ENCODE data around the gene LYZL4.

LYZL4 gene

GRCh38 chr3:42430781-42431532 lies 20.5 kb upstream of the LYZL4 start:
- in situ Hi-C loops (cut with MboI; ENCODE audit: low sequenced_read_pairs): loop anchor here (10.0 kb wide), 1 partner anchor 176 kb away; no protein-coding TSS in a partner anchor

GRCh38 chr3:42428830-42429229 lies 18.4 kb upstream of the LYZL4 start:
- in situ Hi-C loops (cut with MboI; ENCODE audit: low sequenced_read_pairs): no loop called here

- in situ Hi-C loops (cut with MboI; ENCODE audit: low sequenced_read_pairs): no loop called here
These were observed 15.5 kb upstream of the LYZL4 start for GRCh38 chr3:42425736-42426407.

DNA sequence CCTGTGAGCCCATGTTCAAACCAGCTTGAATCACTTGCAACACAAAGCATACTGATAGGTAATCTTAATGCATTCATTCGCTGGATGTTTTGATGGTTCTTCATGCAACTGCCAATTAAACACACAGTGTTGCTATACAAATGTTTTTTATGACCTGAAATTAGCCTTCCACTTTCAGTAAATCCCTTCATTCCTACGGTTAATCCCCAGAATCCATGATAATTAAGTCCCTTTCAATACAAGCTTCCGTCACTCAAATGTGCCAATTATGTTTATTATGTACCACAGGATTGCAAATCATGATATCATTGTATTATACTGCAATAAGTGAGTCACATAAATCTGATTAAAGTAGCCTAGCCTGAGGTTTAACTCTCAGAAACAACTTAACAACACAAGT lies 14.5 kb upstream of the LYZL4 start:
- in situ Hi-C loops (cut with MboI; ENCODE audit: low sequenced_read_pairs): no loop called here

- in situ Hi-C loops (cut with MboI; ENCODE audit: low sequenced_read_pairs): no loop called here
These were observed 11.7 kb upstream of the LYZL4 start for GRCh38 chr3:42421818-42422796.

- in situ Hi-C loops (cut with MboI; ENCODE audit: low sequenced_read_pairs): no loop called here
These were observed 9.2 kb upstream of the LYZL4 start for GRCh38 chr3:42419563-42419962.

GRCh38 chr3:42412526-42413155 lies 2.2 kb upstream of the LYZL4 start:
- in situ Hi-C loops (cut with MboI; ENCODE audit: low sequenced_read_pairs): no loop called here

DNA sequence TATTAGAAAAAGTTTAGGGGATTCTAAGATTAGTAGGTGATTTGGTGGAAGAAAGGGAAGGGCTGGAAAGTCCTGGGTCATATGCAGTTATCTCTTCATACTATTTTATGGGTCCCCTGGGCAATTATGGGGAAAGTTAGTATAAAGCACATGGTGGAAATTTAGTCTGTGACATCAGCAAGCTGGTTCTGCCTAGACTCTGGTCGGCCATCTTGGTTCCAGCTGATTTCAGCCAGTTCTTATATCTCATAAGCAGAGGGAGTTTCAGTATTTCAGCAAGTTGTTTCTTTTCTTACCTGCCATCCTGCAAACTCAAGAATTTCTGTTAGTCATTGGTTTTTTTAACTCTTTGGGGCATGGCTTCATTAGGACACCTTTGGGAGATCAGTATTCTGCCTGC lies 1.0 kb upstream of the LYZL4 start:
- in situ Hi-C loops (cut with MboI; ENCODE audit: low sequenced_read_pairs): no loop called here

DNA sequence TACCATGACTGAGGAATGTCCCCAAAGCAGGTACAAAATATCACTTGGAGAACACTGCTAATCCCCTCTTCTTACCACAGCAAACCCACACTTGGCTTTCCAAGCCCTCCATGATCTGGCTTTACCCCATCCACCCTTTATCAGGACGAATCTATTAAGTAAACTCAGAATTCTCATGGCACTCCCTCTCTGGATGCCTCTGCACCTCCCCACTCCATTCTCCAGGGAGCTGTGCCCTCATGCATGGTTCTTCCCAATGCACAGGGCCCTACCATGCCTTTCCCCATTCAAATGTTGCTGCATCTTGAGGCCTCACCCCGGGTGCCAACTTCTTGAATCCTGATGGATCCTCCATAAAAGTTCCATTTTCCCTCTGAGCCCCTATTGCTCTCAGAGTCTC lies 2.3 kb downstream of the LYZL4 start:
- in situ Hi-C loops (cut with MboI; ENCODE audit: low sequenced_read_pairs): no loop called here

GRCh38 chr3:42406727-42407450 lies 3.5 kb downstream of the LYZL4 start:
- in situ Hi-C loops (cut with MboI; ENCODE audit: low sequenced_read_pairs): no loop called here

- in situ Hi-C loops (cut with MboI; ENCODE audit: low sequenced_read_pairs): no loop called here
These were observed 4.6 kb downstream of the LYZL4 start for GRCh38 chr3:42405857-42406256.

- in situ Hi-C loops (cut with MboI; ENCODE audit: low sequenced_read_pairs): no loop called here
These were observed 6.7 kb downstream of the LYZL4 start for GRCh38 chr3:42403737-42404136.

GRCh38 chr3:42402394-42403096 lies 7.9 kb downstream of the LYZL4 start:
- in situ Hi-C loops (cut with MboI; ENCODE audit: low sequenced_read_pairs): no loop called here

- in situ Hi-C loops (cut with MboI; ENCODE audit: low sequenced_read_pairs): no loop called here
These were observed 12.3 kb downstream of the LYZL4 start for GRCh38 chr3:42398080-42398479.

DNA sequence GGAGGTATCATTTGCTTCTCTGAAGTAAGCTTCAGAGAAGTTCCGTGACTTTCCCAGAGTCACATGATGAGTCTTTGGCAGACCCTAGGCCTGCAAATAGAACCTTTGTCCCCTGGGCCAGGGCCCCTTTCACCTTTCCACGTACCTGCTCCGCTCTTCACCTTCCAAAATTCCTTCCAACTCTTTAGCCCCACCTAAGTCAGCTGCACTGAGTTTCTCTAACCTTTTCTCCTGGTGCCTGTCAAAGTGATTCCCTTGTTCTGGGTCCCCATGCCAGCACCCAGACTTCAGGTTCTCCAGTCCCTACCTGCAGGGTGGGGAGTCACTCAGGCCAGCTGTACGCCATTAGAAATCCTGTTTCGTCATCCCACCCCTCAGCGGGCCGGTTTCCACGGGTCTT lies 12.8 kb downstream of the LYZL4 start:
- in situ Hi-C loops (cut with MboI; ENCODE audit: low sequenced_read_pairs): no loop called here

- in situ Hi-C loops (cut with MboI; ENCODE audit: low sequenced_read_pairs): no loop called here
These were observed 15.7 kb downstream of the LYZL4 start for GRCh38 chr3:42394579-42395288.

DNA sequence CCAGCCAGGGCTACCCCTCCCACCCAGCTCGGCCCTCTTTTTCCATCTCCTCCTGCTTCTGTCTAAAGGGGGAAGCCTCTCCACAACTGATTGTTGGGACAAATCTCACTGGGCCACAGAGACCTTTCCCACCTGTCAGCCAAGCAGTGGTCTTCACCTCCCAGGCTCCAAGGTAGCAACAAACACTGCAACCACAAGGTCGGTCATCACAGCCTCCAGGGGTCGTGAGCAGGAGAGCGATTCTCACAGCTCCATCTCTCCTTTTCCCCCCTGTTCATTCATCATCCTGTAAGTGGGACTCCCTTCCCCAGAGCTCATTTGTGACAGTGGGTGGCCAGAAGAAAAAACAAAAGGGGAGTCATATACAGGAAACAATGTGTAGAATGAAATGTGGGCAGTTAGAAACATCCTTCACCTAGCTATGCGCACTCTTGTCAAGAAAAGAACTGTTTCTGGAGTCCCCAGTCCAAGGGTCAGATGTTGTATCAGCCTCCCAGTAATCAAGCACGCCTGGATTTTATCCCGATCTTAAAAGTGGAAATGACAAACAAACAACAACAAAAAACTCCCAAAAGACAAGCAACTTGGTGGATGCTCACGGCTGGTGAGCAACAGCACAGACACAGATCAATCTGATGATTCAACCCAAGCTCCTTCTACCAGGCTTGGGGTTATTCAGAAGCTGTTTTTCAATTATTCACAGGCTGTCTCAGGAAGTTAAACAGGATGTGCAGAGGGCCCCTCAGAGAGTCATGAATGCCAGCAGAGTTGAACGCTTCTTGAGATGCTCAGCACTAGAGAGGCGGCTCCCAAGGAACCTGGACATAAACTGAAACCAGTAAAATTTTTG lies 22.4 kb downstream of the LYZL4 start:
- in situ Hi-C loops (cut with MboI; ENCODE audit: low sequenced_read_pairs): no loop called here

DNA sequence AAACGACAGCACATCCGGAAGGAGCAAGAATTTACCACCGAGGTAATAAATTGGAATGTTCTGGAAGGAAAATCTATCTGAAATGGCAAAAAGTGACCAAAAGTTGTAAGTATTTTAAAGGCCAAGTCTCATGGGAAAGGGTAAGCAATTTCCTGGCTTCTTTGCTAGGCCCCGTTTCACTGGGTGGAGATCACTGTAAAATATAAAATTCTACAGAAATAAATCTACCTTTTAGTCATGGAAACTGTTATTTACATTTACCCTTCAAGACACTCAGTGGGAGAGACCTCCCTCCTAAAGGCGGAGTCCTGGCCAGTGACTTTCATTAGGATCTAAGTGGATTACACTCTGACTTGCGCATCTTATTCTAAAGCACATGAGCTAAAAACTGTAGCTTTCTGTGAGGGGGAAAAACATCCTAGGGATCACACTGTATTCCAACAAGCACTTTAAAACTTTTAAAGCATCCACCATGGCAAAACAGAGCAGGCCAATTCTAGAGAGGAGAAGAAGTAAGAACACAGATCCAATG lies 28.8 kb downstream of the LYZL4 start:
- in situ Hi-C loops (cut with MboI; ENCODE audit: low sequenced_read_pairs): no loop called here

Data from HL-60/S4 (cell line).